PC-3 (cell line): ENCODE results near the gene CDC25B. TPM values are rescaled to one million over a fixed set of nuclear protein-coding genes. Genes with fewer than 3 reads are reported as not detected.
A peak's percentile ranks its signal among the peaks of the same experiment; 100 is the strongest.

ENCODE experiments used
- ATAC-seq: fragments of 200-7000 bp; cut with Tn5 transposase; 2 replicates; pipeline ENCODE4 v1.9.1; 2020; ENCODE audit warnings: mild to moderate bottlenecking, moderate library complexity
- Bru-seq: library from RNA; stranded (reverse); fragments of 400-500 nt; gene quantifications from one replicate; lab custom pipeline; 2021; lab: Mats Ljungman, UMichigan
- BruChase-seq, 2 experiments: library from RNA; stranded (reverse); fragments of 400-500 nt; gene quantifications; one replicate each; lab custom pipeline; 2021; lab: Mats Ljungman, UMichigan
- BruUV-seq: library from RNA; stranded (reverse); fragments of 400-500 nt; replicated peaks from 2 replicates; lab custom pipeline; 2021; lab: Mats Ljungman, UMichigan
- CTCF ChIA-PET: fragments of 300-600 bp; sonication (Branson Sonifier 250); formaldehyde crosslinking; loops from one replicate; lab custom pipeline; 2022; ENCODE audit warnings: antibody characterized with exemption; lab: Charles Lee
- POLR2A ChIA-PET: fragments of 300-600 bp; sonication (Branson Sonifier 250); formaldehyde crosslinking; loops from one replicate; lab custom pipeline; 2022; ENCODE audit warnings: antibody characterized with exemption; ENCODE audit not compliant: unreplicated experiment; lab: Charles Lee
- DNase-seq: peaks from one replicate; pipeline ENCODE4 v3.0.0-alpha.2; 2015
- H2AFZ ChIP-seq: fragments of 300-600 bp; sonication (generic); 2 replicates; pipeline ENCODE4 v1.6.0; 2016; ENCODE audit warnings: antibody characterized with exemption, low read length
- H3F3A ChIP-seq: fragments of 300-600 bp; sonication (generic); one replicate; pipeline ENCODE4 v1.6.0; 2017; ENCODE audit warnings: antibody characterized with exemption, low read length, control low read depth, mild to moderate bottlenecking; ENCODE audit not compliant: unreplicated experiment
- H3K27ac ChIP-seq: fragments of 300-600 bp; sonication (generic); 2 replicates; pipeline ENCODE4 v1.5.1; 2016; ENCODE audit warnings: mild to moderate bottlenecking, low read length
- H3K27me3 ChIP-seq: fragments of 300-600 bp; sonication (generic); 2 replicates; pipeline ENCODE4 v1.6.1; 2016; ENCODE audit warnings: low read length, mixed read lengths
- H3K36me3 ChIP-seq: fragments of 300-600 bp; sonication (generic); 2 replicates; pipeline ENCODE4 v1.6.1; 2016; ENCODE audit warnings: low read depth, mixed run types, low read length, mixed read lengths
- H3K4me1 ChIP-seq: fragments of 300-600 bp; sonication (generic); 2 replicates; pipeline ENCODE4 v1.5.1; 2016; ENCODE audit warnings: low read length; ENCODE audit not compliant: insufficient read depth
- H3K4me2 ChIP-seq: fragments of 300-600 bp; sonication (generic); 2 replicates; pipeline ENCODE4 v1.6.0; 2016; ENCODE audit warnings: low read length
- H3K4me3 ChIP-seq: fragments of 300-600 bp; sonication (generic); 2 replicates; pipeline ENCODE4 v1.5.1; 2016; ENCODE audit warnings: mild to moderate bottlenecking, low read length, mixed read lengths
- H3K79me2 ChIP-seq: fragments of 300-600 bp; sonication (generic); 2 replicates; pipeline ENCODE4 v1.6.1; 2017; ENCODE audit warnings: low read length, mixed read lengths
- H3K9ac ChIP-seq: fragments of 300-600 bp; sonication (generic); 2 replicates; pipeline ENCODE4 v1.6.0; 2016; ENCODE audit warnings: mild to moderate bottlenecking, low read length
- H3K9me2 ChIP-seq: fragments of 300-600 bp; sonication (generic); replicated peaks from 2 replicates; pipeline ENCODE4 v1.6.1; 2016; ENCODE audit warnings: mixed run types, low read length, mixed read lengths
- H3K9me3 ChIP-seq: fragments of 300-600 bp; sonication (generic); 2 replicates; pipeline ENCODE4 v1.6.1; 2016; ENCODE audit warnings: low read length, mixed read lengths
- H4K20me1 ChIP-seq: fragments of 300-600 bp; sonication (generic); 2 replicates; pipeline ENCODE4 v1.6.1; 2016; ENCODE audit warnings: low read length, mixed read lengths
- EZH2 ChIP-seq: fragments of 300-600 bp; sonication (generic); IDR thresholded peaks from one replicate; pipeline ENCODE4 v1.6.1; 2017; ENCODE audit warnings: antibody characterized with exemption, mild to moderate bottlenecking, low read length; ENCODE audit not compliant: unreplicated experiment
- EZH2phosphoT487 ChIP-seq: fragments of 300-600 bp; sonication (generic); IDR thresholded peaks from 2 replicates; pipeline ENCODE4 v1.6.1; 2018; ENCODE audit warnings: mild to moderate bottlenecking, antibody characterized with exemption, low read length, borderline replicate concordance
- intact Hi-C: fragments of 100-400 bp; cut with micrococcal nuclease; formaldehyde crosslinking; loops from 2 replicates; pipeline ENCODE4 v1.9.0; 2023
- long read RNA-seq: library from polyadenylated mRNA; unstranded; transcript quantifications from one replicate; pipeline ENCODE4 v2.0.0, GENCODE V29; 2021; ENCODE audit not compliant: unreplicated experiment
- total RNA-seq: library from RNA; depleted of rRNA; stranded (reverse); fragments of >200 nt; gene quantifications from 2 replicates; pipeline ENCODE4 v1.2.3, GENCODE V29; 2014; rRNA removed
- TF ChIP-seq, protein P1 (sequence below): fragments of 300-600 bp; sonication (generic); conservative IDR thresholded peaks from 2 replicates; pipeline ENCODE4 v1.5.1; 2017; ENCODE audit warnings: antibody characterized with exemption, low read depth, mild to moderate bottlenecking, low read length

CDC25B gene
- 89.7 and 106 TPM in 2 replicates for total RNA-seq
- Bru-seq, nascent RNA: percentile 87 among the genes with signal in this experiment
- BruChase-seq, experiment 1, labeled RNA remaining after a 6-hour chase: percentile 93 among the genes with signal in this experiment
- BruChase-seq, experiment 2, labeled RNA remaining after a 2-hour chase: percentile 89 among the genes with signal in this experiment
- long read RNA-seq, transcript CDC25B-206 (16 exons, 1,960 nt): minor isoform, 5 of 136 reads
- long read RNA-seq, transcript CDC25B-201 (16 exons, 3,597 nt): major isoform, 11 of 136 reads
- long read RNA-seq, partial matches to known transcripts: 86 of 136 reads
- long read RNA-seq, other reads (novel, unspliced or antisense): 30 of 136 reads

DNA sequence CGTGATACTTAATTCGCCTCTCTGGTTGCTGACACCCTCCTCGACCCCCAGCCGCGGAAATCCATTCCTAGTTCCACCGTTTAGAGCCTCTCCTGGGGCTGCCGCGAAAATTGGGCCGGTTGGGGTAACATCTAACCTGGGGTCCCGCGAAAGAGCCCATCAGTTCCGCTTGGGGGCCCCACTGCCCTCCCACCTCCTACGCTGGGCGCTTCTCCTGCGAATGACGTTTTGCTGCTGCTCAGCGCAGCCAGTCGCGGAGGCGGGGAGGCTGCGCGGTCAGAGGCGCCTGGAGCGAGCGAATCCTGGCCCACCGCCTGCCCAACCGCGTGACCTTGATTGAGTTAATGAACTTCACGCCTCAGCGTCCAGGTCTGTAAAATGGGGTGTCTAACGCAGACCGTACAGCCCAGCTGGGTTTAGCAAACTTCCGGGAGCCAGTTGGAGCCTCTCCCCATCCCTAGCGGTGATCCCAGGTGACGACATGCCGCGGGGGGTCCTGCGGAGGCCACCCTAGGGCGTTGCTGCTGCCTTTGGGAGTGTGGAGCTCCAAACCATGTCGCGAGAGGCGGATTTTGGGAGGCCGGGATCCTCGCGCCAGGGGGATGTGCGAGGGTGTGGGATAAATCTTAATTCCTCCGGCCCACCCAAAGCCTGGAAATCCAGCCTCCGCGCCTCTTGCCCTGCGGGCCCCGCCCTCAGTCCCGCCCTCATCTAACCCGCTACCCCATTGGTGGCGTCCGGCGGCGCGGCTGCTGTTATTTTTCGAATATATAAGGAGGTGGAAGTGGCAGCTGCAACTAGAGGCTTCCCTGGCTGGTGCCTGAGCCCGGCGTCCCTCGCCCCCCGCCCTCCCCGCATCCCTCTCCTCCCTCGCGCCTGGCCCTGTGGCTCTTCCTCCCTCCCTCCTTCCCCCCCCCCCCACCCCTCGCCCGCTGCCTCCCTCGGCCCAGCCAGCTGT lies at the start of gene CDC25B:
Gene CDC25B, plus strand, starts transcription at position 800 of the 958 bp plus-strand sequence. CDS start 222 bp downstream, outside the sequence.
- TSS peak; percentile 89 for BruUV-seq
- Histone ChIP-seq H3K4me2 (peak within 1 kb of the TSS; percentile 98), H3K4me3 (peak within 1 kb of the TSS; percentile 99), H3K4me1 (peaks cover 26% of the 10 kb centered on the region), H2AFZ (peak within 1 kb of the TSS; percentile 74), H3K9me2 (no peaks in the 10 kb centered on the region), H3K9me3 (no peaks in the 10 kb centered on the region), H3K27ac (peak within 1 kb of the TSS; percentile 79), H3K36me3 (peaks cover 30% of the 10 kb centered on the region), H3F3A (no peaks in the 10 kb centered on the region), H3K9ac (peak within 1 kb of the TSS; percentile 95), H3K27me3 (no peaks in the 10 kb centered on the region), H4K20me1 (no peaks in the 10 kb centered on the region), H3K79me2 (peaks cover 53% of the 10 kb centered on the region)
- no peak for TF ChIP-seq EZH2phosphoT487
- TF ChIP-seq, protein P1, sequence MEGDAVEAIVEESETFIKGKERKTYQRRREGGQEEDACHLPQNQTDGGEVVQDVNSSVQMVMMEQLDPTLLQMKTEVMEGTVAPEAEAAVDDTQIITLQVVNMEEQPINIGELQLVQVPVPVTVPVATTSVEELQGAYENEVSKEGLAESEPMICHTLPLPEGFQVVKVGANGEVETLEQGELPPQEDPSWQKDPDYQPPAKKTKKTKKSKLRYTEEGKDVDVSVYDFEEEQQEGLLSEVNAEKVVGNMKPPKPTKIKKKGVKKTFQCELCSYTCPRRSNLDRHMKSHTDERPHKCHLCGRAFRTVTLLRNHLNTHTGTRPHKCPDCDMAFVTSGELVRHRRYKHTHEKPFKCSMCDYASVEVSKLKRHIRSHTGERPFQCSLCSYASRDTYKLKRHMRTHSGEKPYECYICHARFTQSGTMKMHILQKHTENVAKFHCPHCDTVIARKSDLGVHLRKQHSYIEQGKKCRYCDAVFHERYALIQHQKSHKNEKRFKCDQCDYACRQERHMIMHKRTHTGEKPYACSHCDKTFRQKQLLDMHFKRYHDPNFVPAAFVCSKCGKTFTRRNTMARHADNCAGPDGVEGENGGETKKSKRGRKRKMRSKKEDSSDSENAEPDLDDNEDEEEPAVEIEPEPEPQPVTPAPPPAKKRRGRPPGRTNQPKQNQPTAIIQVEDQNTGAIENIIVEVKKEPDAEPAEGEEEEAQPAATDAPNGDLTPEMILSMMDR: peak; percentile 50
- peak; percentile 83 for ATAC-seq
- ChIA-PET CTCF (interaction anchor here (0.7 to 1.2 kb wide), 2 partner anchors 9 to 22 kb away, joined by 3 read pairs; partner anchors contain the start of gene CENPB), POLR2A (interaction anchor here (0.6 kb wide), 1 partner anchor 117 kb away, joined by 3 read pairs; no protein-coding TSS in a partner anchor)
- peak; percentile 96 for DNase-seq
- intact Hi-C loops: loop anchor here (1.0 to 2.0 kb wide), 3 partner anchors 8 to 25 kb away; partner anchors contain the start of gene AP5S1

- H3K4me3 ChIP-seq: no peak overlapping the region
- DNase-seq (no peak), ATAC-seq (no peak)
- H3K27ac ChIP-seq: no peak overlapping the region
- H3K4me2 ChIP-seq: no peak overlapping the region
- H3K9me3 ChIP-seq: no peaks in the 10 kb centered on the region
- no peaks in the 10 kb centered on the region for H3F3A ChIP-seq
- no peaks in the 10 kb centered on the region for H4K20me1 ChIP-seq
- H3K79me2 ChIP-seq: no peaks in the 10 kb centered on the region
- no peak overlapping the region for H2AFZ ChIP-seq
- intact Hi-C loops: no loop called here
- no peaks in the 10 kb centered on the region for H3K9me2 ChIP-seq
- H3K9ac ChIP-seq: no peak overlapping the region
- TF ChIP-seq EZH2 (no peak), EZH2phosphoT487 (no peak)
- TF ChIP-seq, protein P1: no peak
- BruUV-seq: no TSS peak
- POLR2A ChIA-PET: no interaction called here
- H3K4me1 ChIP-seq: no peaks in the 10 kb centered on the region
- CTCF ChIA-PET: no interaction called here
- H3K27me3 ChIP-seq: no peaks in the 10 kb centered on the region
- H3K36me3 ChIP-seq: peaks cover 8% of the 10 kb centered on the region; the same call in 1 of the 2 replicates
Measured at GRCh38 chr20:3747471-3747870, 48.6 kb upstream of the CDC25B start.
